Skin epidermis (tissue), 12 donors: ENCODE results near the gene ARHGAP24.

Source experiments
- H3K27ac ChIP-seq, 21 experiments: fragments of 200-600 bp; sonication (generic) in 11 of 21; one replicate each; pipeline ENCODE4 v1.5.0; 2020; ENCODE audit warnings: mild to moderate bottlenecking in 3 of 21, inconsistent platforms in 2 of 21, moderate library complexity in 2 of 21
- H3K4me3 ChIP-seq, 7 experiments: fragments of 200-600 bp; sonication (generic) in 2 of 7; one replicate each; pipeline ENCODE4 v1.5.0; 2020; ENCODE audit warnings: inconsistent platforms in 2 of 7, mild to moderate bottlenecking in 2 of 7, moderate library complexity in 1 of 7

ARHGAP24 gene

GRCh38 chr4:85748654-85749053, 273.7 kb downstream of the ARHGAP24 start:
- no peak overlapping the region for H3K4me3 ChIP-seq
- no peak overlapping the region for H3K27ac ChIP-seq

DNA sequence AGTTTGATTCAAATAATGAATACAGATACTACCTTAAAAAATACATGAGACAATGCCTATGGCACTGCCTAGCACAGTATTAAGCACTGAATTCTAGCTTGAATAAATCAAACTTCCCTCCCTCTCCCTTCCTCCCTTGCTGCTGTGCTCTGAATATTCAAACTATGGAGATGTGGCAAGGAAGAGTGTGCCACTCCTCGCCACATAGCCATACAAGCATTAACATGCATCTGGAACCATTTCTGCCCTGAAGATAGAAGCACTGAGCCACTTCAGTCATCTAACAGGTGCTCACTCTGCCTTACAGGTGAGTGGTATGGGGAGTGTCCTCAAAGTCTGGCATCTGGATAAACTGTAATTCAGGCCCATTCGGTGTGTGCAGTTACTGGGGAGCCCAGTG, 276.9 kb downstream of the ARHGAP24 start:
- H3K27ac ChIP-seq = peak overlapping the region in 3 of 21 experiments; percentile 30 to 60 (median 54)

DNA sequence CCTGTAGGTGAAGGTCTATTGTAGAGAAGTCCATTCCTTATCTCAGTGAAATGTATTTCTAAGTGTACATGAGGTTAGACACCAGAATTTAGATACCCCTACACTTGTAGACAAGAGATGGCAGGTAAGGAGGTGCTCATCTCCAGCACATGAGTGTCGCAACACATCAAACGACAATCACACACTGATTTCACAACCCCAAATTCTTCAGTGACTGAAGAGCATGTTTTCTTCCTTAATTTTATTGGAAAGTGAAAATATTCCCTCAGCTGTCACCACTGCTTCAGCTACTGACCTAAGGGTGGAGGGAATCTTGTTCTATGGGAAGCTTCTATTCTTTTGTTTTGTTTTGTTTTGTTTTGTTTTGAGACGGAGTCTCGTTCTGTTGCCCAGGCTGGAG, 280.3 kb downstream of the ARHGAP24 start:
- Histone ChIP-seq H3K4me3 (no peak overlapping the region), H3K27ac (no peak overlapping the region)

More for the DNA sequence above, 276.9 kb downstream of the ARHGAP24 start:
- no peak overlapping the region for H3K4me3 ChIP-seq

- no peak overlapping the region for H3K4me3 ChIP-seq
- no peak overlapping the region for H3K27ac ChIP-seq
These were observed 282.0 kb downstream of the ARHGAP24 start for GRCh38 chr4:85756938-85757337.

DNA sequence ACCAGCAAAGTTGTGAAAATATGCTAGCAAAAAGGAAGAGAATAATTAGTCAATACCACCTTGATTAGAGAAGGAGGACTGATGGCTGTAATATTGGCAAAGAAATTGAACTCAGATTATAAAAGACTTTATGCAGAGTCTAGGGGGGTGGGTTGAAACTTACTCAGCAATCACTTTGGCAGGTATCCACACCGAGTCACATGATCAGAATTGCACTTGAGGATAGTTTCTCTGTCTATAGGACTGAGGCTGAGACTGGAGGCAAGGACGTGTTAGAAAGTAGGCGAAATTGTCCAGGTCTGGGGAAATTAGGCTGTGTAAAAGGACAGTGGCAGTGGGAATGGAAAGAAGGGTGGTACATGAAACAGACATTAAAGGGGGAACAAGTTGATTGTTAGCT, 284.4 kb downstream of the ARHGAP24 start:
- Histone ChIP-seq H3K4me3 (no peak overlapping the region), H3K27ac (peak overlapping the region in 1 of 21 experiments; percentile 27)

- Histone ChIP-seq H3K4me3 (no peak overlapping the region), H3K27ac (peak overlapping the region in 2 of 21 experiments; percentile 23 to 56)
These were observed 285.6 kb downstream of the ARHGAP24 start for GRCh38 chr4:85760511-85760910.

- no peak overlapping the region for H3K4me3 ChIP-seq
- H3K27ac ChIP-seq = peak overlapping the region in 9 of 21 experiments; percentile 1 to 72 (median 56)
These were observed 287.0 kb downstream of the ARHGAP24 start for GRCh38 chr4:85761803-85762528.

- H3K27ac ChIP-seq = peak overlapping the region in 9 of 21 experiments; percentile 1 to 72 (median 56)
- no peak overlapping the region for H3K4me3 ChIP-seq
These were observed 287.6 kb downstream of the ARHGAP24 start for GRCh38 chr4:85762529-85762871.

GRCh38 chr4:85763202-85763601, 288.3 kb downstream of the ARHGAP24 start:
- peak overlapping the region in 1 of 21 experiments; percentile 72 for H3K27ac ChIP-seq
- H3K4me3 ChIP-seq = no peak overlapping the region

DNA sequence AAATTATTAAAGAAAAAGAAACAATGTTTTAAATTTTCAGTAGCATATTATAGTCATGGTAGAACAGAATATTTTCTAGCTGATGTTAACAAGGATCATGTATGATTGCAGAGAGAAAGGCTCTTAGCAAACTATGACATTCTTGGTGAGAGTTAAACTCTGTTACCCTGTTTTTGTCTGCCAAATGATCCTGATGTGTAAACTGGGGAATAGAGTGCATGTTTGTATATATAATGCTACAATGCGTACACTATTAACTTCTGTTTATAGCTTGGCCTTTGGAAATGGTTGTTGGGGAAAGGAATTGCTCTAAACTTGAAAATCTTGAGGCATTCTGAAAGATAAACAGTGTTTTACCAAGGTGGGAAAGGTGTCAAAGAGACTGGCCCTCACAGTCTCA, 292.7 kb downstream of the ARHGAP24 start:
- Histone ChIP-seq H3K4me3 (no peak overlapping the region), H3K27ac (no peak overlapping the region)

- H3K4me3 ChIP-seq = no peak overlapping the region
- no peak overlapping the region for H3K27ac ChIP-seq
These were observed 294.1 kb downstream of the ARHGAP24 start for GRCh38 chr4:85769009-85769408.

DNA sequence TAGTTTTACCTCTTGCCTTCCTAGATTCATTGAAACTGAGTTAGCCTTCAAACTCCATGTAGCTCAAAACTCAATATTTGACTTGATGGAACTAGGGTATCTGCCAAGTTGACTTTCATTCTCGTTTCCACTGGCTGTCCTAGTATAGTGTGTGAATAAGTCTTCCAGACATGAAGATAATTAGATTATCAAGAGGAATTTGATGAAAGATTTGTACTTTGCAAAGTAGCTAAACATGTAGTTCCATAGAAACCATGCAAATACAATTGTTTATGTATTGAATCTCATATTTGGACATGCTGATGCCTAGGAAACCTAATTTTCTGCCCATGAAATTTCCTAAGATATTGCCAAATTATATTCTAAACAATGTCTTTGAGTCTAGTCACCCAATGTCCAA, 297.5 kb downstream of the ARHGAP24 start:
- H3K4me3 ChIP-seq = no peak overlapping the region

GRCh38 chr4:85773372-85773771, 298.4 kb downstream of the ARHGAP24 start:
- H3K4me3 ChIP-seq = no peak overlapping the region

More for the DNA sequence above, 297.5 kb downstream of the ARHGAP24 start:
- no peak overlapping the region for H3K27ac ChIP-seq

GRCh38 chr4:85774000-85774399, 299.1 kb downstream of the ARHGAP24 start:
- peak overlapping the region in 1 of 21 experiments; percentile 31 for H3K27ac ChIP-seq

More at GRCh38 chr4:85773372-85773771, 298.4 kb downstream of the ARHGAP24 start:
- no peak overlapping the region for H3K27ac ChIP-seq

GRCh38 chr4:85774489-85774888, 299.5 kb downstream of the ARHGAP24 start:
- Histone ChIP-seq H3K27ac (peak overlapping the region in 1 of 21 experiments; percentile 31), H3K4me3 (no peak overlapping the region)

More at GRCh38 chr4:85774000-85774399, 299.1 kb downstream of the ARHGAP24 start:
- H3K4me3 ChIP-seq = no peak overlapping the region

DNA sequence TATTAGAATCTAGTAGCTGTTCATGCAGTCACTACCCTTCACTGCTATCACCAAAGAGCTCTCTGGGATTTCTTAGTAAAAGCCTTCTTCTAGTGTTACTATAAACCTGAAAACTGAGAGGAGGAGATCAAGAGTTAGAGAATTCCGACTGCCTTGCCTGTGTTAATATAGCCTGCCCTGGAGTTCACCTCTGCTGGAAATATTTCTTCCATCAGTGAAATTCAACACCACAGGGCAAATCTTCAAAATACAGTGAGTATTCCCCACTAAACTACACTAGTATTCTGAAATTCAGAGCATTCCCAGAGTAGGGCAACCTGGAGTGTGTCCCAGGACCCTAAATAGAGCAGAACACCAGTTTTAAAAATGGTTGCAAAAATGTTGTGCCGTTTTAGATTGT, 301.1 kb downstream of the ARHGAP24 start:
- Histone ChIP-seq H3K27ac (peak overlapping the region in 5 of 21 experiments; percentile 4 to 64 (median 25)), H3K4me3 (no peak overlapping the region)

DNA sequence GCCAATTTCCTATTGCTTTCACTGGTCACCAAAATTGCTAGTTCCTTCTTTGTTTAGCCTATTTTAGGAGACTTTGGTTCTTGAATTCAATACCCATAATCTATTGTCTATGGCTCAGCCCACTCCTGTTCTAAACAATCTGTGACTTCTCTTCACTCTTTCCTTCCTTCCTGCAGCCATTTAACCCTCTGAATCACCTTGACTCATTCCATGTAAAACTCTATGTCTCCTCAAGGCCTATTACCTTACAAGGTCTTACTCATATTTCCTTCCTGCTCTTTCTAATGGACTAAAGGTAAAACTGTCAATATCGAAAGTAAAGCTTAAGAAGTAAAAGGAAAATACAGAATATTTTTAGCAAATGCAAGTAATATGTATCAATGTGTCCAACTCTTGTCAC, 301.6 kb downstream of the ARHGAP24 start:
- H3K27ac ChIP-seq = peak overlapping the region in 6 of 21 experiments; percentile 1 to 64 (median 20)
- no peak overlapping the region for H3K4me3 ChIP-seq

DNA sequence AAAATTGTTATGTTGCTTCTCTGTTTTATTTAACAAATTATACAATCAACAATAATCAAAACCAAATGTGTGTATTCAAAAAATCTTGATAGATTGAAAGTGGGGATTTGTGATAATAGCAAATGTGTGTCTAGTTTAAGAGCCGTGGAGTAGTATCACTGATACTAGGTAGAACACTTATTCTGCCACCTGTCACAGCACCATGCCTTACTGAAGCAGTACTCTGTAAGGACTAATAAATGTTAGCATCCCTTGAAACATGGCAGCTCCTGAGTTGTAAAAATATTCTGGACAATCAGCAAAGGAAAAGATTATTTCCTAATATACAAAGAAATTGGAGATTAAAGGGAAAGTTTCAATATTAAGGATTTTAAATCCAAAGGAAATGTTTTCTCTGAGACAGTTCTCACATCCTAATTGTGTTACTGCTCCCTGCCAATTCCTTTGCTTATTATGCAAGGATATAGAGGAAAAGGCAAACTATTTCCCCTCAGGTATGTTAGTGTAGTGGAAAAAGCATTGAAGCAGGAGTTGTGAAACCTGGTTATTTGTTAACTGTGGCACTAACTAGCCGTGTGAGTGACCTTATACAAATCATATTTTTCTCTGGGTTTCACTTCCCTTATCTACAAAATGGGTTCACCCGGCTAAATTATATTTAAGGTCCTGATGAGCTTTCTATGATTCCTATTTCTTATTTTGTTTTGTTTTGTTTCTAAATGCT, 303.1 kb downstream of the ARHGAP24 start:
- H3K27ac ChIP-seq = peak overlapping the region in 7 of 21 experiments; percentile 48 to 82 (median 69)
- H3K4me3 ChIP-seq = no peak overlapping the region

GRCh38 chr4:85778632-85779131, 303.7 kb downstream of the ARHGAP24 start:
- Histone ChIP-seq H3K4me3 (peak overlapping the region in 1 of 7 experiments; percentile 9), H3K27ac (peak overlapping the region in 11 of 21 experiments; percentile 15 to 82 (median 59))

- H3K4me3 ChIP-seq = peak overlapping the region in 2 of 7 experiments; percentile 8 to 9
- H3K27ac ChIP-seq = peak overlapping the region in 11 of 21 experiments; percentile 15 to 82 (median 59)
These were observed 304.2 kb downstream of the ARHGAP24 start for GRCh38 chr4:85779165-85779564.
